ENCODE results near the gene IQCF5.
"Not testable (repeated sequence)": the region's sequence is repeated elsewhere in the genome, so short reads cannot be mapped to it uniquely, and the experiment has no call there.

IQCF5 gene

GRCh38 chr3:51869304-51869703 is 6.1 kb downstream of the IQCF5 start:
- no peak for DNase-seq (ENCODE audit: low read depth in 1 of 2, low spot score in 1 of 2)

- DNase-seq (ENCODE audit: low read depth in 1 of 2, low spot score in 1 of 2), result not testable (repeated sequence)
Observed at GRCh38 chr3:51868896-51869295, 6.5 kb downstream of the IQCF5 start.

- no peak for DNase-seq (ENCODE audit: low read depth in 1 of 2, low spot score in 1 of 2)
Observed at GRCh38 chr3:51862886-51863285, 12.5 kb downstream of the IQCF5 start.

- no peak for DNase-seq (ENCODE audit: low read depth in 1 of 2, low spot score in 1 of 2)
Observed at GRCh38 chr3:51860703-51861665, 14.4 kb downstream of the IQCF5 start, which contains the start of gene IQCF2. Gene IQCF2 (plus strand): TSS chr3:51861615. CDS start chr3:51861667, 52 bp downstream.

- not testable (repeated sequence) for DNase-seq (ENCODE audit: low read depth in 1 of 2, low spot score in 1 of 2)
Observed at GRCh38 chr3:51855411-51855810, 20.0 kb downstream of the IQCF5 start.

- DNase-seq (ENCODE audit: low read depth in 1 of 2, low spot score in 1 of 2), result no peak
Observed at GRCh38 chr3:51845129-51845528, 30.3 kb downstream of the IQCF5 start.

GRCh38 chr3:51836606-51837005 is 38.8 kb downstream of the IQCF5 start:
- DNase-seq (ENCODE audit: low read depth in 1 of 2, low spot score in 1 of 2), result no peak

GRCh38 chr3:51830836-51831385 is 44.5 kb downstream of the IQCF5 start:
- DNase-seq (ENCODE audit: low read depth in 1 of 2, low spot score in 1 of 2), result no peak

GRCh38 chr3:51830345-51830744 is 45.1 kb downstream of the IQCF5 start:
- no peak for DNase-seq (ENCODE audit: low read depth in 1 of 2, low spot score in 1 of 2)

- DNase-seq (ENCODE audit: low read depth in 1 of 2, low spot score in 1 of 2), result no peak
Observed at GRCh38 chr3:51828297-51828696, 47.1 kb downstream of the IQCF5 start.
